ENCODE data around the gene IL18RAP.

The IL18RAP gene

GRCh38 chr2:102422910-102423309 lies at the start of gene IL18RAP:
Gene IL18RAP (plus strand): TSS chr2:102423160. CDS start chr2:102423278, 118 bp downstream.
- no peaks in the 10 kb centered on the region for H3K9me2 ChIP-seq (replicated peaks; ENCODE audit: control insufficient read depth, low read length)
- no peaks in the 10 kb centered on the region for H3F3A ChIP-seq (ENCODE audit: control insufficient read depth, insufficient read depth)
- H3K4me1 ChIP-seq (ENCODE audit: control insufficient read depth, low read length) = peaks cover 4% of the 10 kb centered on the region; the same call in 1 of the 2 replicates
- H3K27me3 ChIP-seq (ENCODE audit: control insufficient read depth, low read length) = no peaks in the 10 kb centered on the region; the same call in 1 of the 2 replicates
- H3K36me3 ChIP-seq (ENCODE audit: control insufficient read depth, low read length) = no peaks in the 10 kb centered on the region
- TF ChIP-seq EZH2phosphoT487 (IDR thresholded peaks at IDR 0.05; ENCODE audit: borderline replicate concordance, low read length) (no peak), CTCF (IDR thresholded peaks at IDR 0.05; ENCODE audit: low read depth, low read length, poor library complexity, severe bottlenecking) (no peak)
- H4K20me1 ChIP-seq (ENCODE audit: control insufficient read depth, insufficient read depth, low read depth, low read length) = no peaks in the 10 kb centered on the region
- no peak within 1 kb of the TSS for H3K4me2 ChIP-seq (ENCODE audit: low read length)
- no peak within 1 kb of the TSS for H3K4me3 ChIP-seq (ENCODE audit: low read length)
- H3K27ac ChIP-seq (ENCODE audit: low read depth, low read length) = no peak within 1 kb of the TSS
- no peaks in the 10 kb centered on the region for H3K9me3 ChIP-seq (ENCODE audit: control insufficient read depth, insufficient read depth, low read length)
- H3K79me2 ChIP-seq (ENCODE audit: control insufficient read depth, low read length) = no peaks in the 10 kb centered on the region

GRCh38 chr2:102376052-102376591 lies 46.8 kb upstream of the IL18RAP start:
- Histone ChIP-seq H3K4me1 (ENCODE audit: control insufficient read depth, low read length) (no peaks in the 10 kb centered on the region), H3K9me3 (ENCODE audit: control insufficient read depth, insufficient read depth, low read length) (0 out of 2 replicates have a peak, but pooled peaks cover 2% of the 10 kb centered on the region), H3K4me3 (ENCODE audit: low read length) (no peak overlapping the region), H3K9me2 (replicated peaks; ENCODE audit: control insufficient read depth, low read length) (no peaks in the 10 kb centered on the region), H3F3A (ENCODE audit: control insufficient read depth, insufficient read depth) (no peaks in the 10 kb centered on the region), H4K20me1 (ENCODE audit: control insufficient read depth, insufficient read depth, low read depth, low read length) (no peaks in the 10 kb centered on the region), H3K4me2 (ENCODE audit: low read length) (no peak overlapping the region), H3K27ac (ENCODE audit: low read depth, low read length) (no peak overlapping the region), H3K79me2 (ENCODE audit: control insufficient read depth, low read length) (no peaks in the 10 kb centered on the region), H3K27me3 (ENCODE audit: control insufficient read depth, low read length) (no peaks in the 10 kb centered on the region), H3K36me3 (ENCODE audit: control insufficient read depth, low read length) (no peaks in the 10 kb centered on the region)
- no peak for TF ChIP-seq CTCF (IDR thresholded peaks at IDR 0.05; ENCODE audit: low read depth, low read length, poor library complexity, severe bottlenecking)
- TF ChIP-seq EZH2phosphoT487 (IDR thresholded peaks at IDR 0.05; ENCODE audit: borderline replicate concordance, low read length) = no peak

- no peak overlapping the region for H3K27ac ChIP-seq (ENCODE audit: low read depth, low read length)
- H3K9me3 ChIP-seq (ENCODE audit: control insufficient read depth, insufficient read depth, low read length) = no peaks in the 10 kb centered on the region
- no peak overlapping the region for H3K4me3 ChIP-seq (ENCODE audit: low read length)
- H3K9me2 ChIP-seq (replicated peaks; ENCODE audit: control insufficient read depth, low read length) = no peaks in the 10 kb centered on the region
- no peak for TF ChIP-seq CTCF (IDR thresholded peaks at IDR 0.05; ENCODE audit: low read depth, low read length, poor library complexity, severe bottlenecking)
- TF ChIP-seq EZH2phosphoT487 (IDR thresholded peaks at IDR 0.05; ENCODE audit: borderline replicate concordance, low read length) = no peak
- H3K4me2 ChIP-seq (ENCODE audit: low read length) = no peak overlapping the region
- no peaks in the 10 kb centered on the region for H3K36me3 ChIP-seq (ENCODE audit: control insufficient read depth, low read length)
- no peaks in the 10 kb centered on the region for H3F3A ChIP-seq (ENCODE audit: control insufficient read depth, insufficient read depth)
- no peaks in the 10 kb centered on the region for H3K4me1 ChIP-seq (ENCODE audit: control insufficient read depth, low read length)
- no peaks in the 10 kb centered on the region for H3K27me3 ChIP-seq (ENCODE audit: control insufficient read depth, low read length)
- H4K20me1 ChIP-seq (ENCODE audit: control insufficient read depth, insufficient read depth, low read depth, low read length) = no peaks in the 10 kb centered on the region
- no peaks in the 10 kb centered on the region for H3K79me2 ChIP-seq (ENCODE audit: control insufficient read depth, low read length)
These were observed 39.2 kb upstream of the IL18RAP start for GRCh38 chr2:102383722-102384121.
